Retinal pigment epithelial cell (primary cell): ENCODE measurements around the gene AKAP11.

Source experiments
- DNase-seq: peaks from one replicate; pipeline ENCODE4 v3.0.0-alpha.2; 2010; ENCODE audit warnings: low read depth
- H3K4me3 ChIP-seq: 2 replicates; pipeline ENCODE4 v1.5.1; 2011; ENCODE audit warnings: mild to moderate bottlenecking, low read length, control low read depth, moderate library complexity
- TF ChIP-seq, protein P1 (sequence below): conservative IDR thresholded peaks from 2 replicates; pipeline ENCODE4 v1.5.1; 2011; ENCODE audit warnings: low read depth, low read length, control low read depth, inconsistent platforms

The AKAP11 gene

DNA sequence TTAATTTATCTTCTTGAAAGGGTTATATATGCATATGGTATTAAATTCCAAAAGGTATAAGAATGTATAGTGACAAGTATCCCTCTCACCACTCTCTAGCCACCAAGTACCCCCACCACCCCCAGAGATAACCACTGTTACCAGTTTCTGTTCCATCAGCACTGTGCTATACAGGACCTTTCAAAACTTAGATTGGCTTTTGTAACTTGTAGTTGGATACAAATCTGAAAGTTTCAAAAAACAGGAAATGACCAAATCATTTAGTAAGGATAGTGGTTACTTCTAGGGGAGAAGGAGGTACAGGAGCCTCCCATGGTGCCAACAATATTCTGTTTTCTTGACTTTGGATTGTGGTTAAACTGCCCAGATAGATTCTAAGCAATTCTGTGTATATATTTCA lies 56.7 kb downstream of the AKAP11 start:
- no peak overlapping the region for H3K4me3 ChIP-seq
- TF ChIP-seq, protein P1, sequence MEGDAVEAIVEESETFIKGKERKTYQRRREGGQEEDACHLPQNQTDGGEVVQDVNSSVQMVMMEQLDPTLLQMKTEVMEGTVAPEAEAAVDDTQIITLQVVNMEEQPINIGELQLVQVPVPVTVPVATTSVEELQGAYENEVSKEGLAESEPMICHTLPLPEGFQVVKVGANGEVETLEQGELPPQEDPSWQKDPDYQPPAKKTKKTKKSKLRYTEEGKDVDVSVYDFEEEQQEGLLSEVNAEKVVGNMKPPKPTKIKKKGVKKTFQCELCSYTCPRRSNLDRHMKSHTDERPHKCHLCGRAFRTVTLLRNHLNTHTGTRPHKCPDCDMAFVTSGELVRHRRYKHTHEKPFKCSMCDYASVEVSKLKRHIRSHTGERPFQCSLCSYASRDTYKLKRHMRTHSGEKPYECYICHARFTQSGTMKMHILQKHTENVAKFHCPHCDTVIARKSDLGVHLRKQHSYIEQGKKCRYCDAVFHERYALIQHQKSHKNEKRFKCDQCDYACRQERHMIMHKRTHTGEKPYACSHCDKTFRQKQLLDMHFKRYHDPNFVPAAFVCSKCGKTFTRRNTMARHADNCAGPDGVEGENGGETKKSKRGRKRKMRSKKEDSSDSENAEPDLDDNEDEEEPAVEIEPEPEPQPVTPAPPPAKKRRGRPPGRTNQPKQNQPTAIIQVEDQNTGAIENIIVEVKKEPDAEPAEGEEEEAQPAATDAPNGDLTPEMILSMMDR, result no peak
- no peak for DNase-seq

DNA sequence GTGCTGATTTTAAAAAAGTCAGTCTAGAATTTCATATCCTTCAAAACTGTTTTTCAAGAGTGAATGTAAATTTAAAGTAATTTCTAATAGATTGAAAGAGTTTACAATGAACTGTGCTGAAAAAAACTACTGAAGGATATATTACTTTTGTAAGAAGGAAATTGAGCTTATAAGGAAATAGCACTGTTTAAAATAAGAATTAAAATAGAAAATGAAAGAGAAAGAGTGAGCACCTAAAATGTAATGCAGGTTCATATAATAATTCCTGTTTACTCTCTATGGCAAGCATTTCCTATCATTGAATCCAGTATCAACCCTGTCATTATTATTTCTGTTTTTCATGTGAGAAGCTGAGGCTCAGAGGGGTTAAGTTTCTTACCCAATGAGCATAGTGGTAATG lies 57.3 kb downstream of the AKAP11 start:
- TF ChIP-seq, protein P1, result no peak
- DNase-seq, result no peak
- no peak overlapping the region for H3K4me3 ChIP-seq

DNA sequence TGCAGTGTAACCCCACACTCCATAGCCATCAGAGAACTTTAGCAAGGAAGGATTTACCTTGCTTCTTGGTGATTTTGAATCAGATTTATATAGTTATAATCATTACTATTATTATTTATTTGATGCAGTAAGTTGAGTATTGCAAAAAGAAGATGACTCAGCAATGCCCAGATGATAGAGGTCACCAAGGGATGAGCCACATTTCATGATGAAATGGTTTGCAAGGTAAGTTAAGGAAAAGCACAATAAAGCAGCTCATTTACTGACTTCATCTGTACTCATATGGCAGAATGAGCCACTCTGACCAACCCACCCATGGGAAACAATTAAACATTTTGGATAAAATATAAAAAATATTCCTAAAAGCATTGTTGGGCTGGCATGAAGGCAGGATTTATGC lies 59.1 kb downstream of the AKAP11 start:
- no peak for DNase-seq
- TF ChIP-seq, protein P1, result no peak
- no peak overlapping the region for H3K4me3 ChIP-seq

DNA sequence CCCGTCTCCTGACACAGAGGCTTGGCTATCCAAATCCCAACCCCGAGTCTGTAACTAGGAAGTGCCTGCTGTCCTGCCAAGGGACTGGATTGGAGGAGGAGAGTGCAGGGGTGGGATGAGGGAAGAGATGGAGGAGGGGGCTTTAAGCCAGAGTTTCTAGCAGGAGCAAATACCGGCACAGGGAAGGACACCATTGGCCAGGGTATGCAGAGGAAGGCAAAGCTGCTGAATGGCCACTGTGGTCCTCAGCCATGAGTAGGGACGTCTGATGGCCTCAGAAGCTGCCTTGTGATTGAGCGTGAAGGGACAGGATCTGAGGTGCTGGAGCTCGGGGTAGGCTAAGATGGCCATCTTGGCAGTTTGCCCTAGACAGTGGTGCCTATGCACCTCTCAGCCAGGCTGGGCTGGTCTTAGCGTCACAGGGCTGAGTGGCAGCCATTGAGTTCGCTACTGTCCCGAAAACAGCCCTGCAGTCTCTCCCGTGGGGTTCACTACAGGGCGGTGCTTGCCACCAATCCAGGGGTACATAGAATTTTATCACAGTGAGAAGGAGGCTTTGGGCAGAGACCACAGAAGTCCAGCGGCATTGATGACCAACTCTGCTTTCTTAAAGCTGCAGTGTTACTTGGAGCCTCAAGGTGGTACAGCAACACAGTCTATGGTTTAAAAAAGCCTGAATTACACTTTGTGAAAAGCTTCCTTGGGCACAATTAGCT lies 61.8 kb downstream of the AKAP11 start:
- TF ChIP-seq, protein P1, result peak; percentile 65
- no peak for DNase-seq
- H3K4me3 ChIP-seq, result no peak overlapping the region

DNA sequence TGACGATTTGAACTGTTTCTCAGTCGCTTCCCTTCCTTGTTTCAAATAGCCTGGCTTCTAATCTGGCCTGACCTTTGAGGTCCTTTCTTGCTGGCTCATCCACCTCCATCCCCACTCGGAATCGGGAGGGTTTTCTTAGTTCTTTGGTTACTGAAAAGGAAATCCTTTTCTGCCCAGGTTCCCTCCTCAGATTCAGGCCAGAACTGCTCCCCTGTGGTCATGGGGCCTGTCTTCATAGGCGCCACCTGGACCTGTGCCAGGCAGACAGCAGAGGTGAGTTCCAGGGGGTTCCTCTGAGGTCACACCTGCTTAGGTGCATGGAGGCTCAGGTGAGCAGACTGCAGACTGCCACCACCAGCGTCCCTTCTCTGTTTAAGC lies 62.4 kb downstream of the AKAP11 start:
- no peak overlapping the region for H3K4me3 ChIP-seq
- TF ChIP-seq, protein P1, result no peak
- no peak for DNase-seq

DNA sequence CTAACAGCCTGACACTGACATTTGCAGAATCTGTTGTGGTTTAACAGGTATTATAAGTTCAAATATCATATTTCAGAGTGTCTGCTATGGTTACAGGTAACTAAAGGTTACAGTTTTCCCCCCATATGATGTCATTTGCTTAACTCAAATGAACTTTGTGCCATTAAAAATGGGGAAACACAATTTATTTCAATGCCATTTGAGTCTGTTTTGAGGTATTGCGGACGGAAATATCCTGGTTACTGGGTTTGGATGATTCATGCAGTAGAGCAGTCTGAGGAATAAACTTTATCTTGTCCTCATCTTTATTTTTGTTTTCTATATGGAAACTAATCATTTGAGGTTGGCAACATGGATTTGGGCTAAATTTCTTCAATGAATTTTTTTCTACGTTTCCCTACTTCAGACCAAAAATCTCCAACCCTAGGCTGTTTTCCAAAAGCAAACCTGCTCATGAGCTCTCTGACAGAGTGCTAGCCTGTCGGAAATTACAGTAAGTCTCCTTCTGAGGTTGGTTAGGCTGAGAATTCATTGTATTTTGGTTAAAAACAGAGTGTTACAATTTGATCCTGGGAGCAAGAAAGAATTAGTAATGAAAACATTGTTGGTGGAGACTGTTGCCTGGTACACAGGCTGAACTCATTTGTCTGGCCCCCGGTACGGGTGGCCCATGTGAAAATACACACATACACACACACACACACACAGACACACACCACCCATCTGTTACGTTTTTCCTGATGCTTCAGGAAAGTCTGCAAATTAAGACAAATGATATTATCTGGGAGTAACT lies 66.1 kb downstream of the AKAP11 start:
- TF ChIP-seq, protein P1, result no peak
- no peak for DNase-seq
- no peak overlapping the region for H3K4me3 ChIP-seq

DNA sequence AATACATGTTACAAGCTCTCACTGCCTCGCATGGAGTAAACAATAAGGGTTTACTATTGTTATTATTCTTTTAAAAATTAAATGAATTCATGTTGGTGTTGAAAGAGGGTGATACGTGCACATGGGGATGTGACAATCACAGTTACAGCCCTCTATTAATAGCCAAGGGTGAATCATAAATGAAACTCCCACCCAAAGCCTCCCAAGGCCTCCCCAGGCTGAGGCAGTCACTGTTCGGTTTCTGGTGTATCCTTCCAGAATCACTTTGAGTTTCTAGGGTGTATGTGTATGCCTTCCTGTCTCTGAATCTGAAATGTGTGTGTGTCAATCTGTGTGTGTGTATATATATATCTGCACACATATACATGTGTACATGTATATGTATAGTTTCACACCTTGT lies 73.4 kb downstream of the AKAP11 start:
- no peak overlapping the region for H3K4me3 ChIP-seq
- DNase-seq, result no peak

More for the DNA sequence above, 73.4 kb downstream of the AKAP11 start:
- TF ChIP-seq, protein P1, result no peak
